GM12874 (cell line): ENCODE data around the gene DRAM1.

ENCODE experiments used
- TF ChIP-seq, protein P1 (sequence below): IDR thresholded peaks from 2 replicates; pipeline ENCODE4 v1.5.1; 2011; ENCODE audit warnings: low read depth, mild to moderate bottlenecking, control low read depth, low read length, moderate library complexity; ENCODE audit not compliant: insufficient read depth

DRAM1 gene

DNA sequence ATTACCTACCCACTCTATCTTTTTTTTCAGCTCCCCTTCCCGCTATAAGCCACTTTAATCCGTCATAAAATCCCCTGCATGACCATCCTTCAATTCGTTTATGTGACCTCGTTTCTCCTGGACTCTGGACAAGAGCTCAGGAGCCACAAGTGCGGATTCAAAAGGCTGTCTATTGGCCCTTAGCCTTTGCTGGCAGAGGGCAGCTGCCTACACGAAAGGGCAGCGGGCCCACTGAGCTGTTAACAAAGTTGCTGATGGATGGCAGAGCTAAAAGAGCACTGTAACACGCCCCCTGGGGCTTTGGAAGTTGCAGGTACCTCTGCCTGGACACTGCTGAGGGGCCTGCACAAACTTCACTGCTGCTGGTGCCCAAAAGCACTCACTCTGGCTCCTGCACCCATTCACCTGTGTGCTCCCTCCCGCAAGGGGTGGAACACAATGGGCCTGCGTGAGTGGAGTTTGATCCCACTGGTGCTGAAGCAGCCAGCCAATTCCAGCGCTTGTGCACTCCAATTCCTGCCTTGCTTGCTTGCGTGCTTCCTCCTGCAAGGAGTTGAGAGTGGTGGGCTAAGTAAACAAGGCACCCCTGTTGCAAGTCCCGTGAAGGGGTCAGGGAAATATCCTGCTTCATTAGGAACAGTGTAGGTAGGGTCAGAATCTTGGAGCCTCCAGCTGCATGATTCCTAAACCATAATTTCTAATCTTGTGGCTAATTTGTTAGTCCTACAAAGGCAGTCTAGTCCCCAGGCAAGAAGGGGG is 10.6 kb upstream of the DRAM1 start:
- TF ChIP-seq, protein P1, sequence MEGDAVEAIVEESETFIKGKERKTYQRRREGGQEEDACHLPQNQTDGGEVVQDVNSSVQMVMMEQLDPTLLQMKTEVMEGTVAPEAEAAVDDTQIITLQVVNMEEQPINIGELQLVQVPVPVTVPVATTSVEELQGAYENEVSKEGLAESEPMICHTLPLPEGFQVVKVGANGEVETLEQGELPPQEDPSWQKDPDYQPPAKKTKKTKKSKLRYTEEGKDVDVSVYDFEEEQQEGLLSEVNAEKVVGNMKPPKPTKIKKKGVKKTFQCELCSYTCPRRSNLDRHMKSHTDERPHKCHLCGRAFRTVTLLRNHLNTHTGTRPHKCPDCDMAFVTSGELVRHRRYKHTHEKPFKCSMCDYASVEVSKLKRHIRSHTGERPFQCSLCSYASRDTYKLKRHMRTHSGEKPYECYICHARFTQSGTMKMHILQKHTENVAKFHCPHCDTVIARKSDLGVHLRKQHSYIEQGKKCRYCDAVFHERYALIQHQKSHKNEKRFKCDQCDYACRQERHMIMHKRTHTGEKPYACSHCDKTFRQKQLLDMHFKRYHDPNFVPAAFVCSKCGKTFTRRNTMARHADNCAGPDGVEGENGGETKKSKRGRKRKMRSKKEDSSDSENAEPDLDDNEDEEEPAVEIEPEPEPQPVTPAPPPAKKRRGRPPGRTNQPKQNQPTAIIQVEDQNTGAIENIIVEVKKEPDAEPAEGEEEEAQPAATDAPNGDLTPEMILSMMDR: no peak

DNA sequence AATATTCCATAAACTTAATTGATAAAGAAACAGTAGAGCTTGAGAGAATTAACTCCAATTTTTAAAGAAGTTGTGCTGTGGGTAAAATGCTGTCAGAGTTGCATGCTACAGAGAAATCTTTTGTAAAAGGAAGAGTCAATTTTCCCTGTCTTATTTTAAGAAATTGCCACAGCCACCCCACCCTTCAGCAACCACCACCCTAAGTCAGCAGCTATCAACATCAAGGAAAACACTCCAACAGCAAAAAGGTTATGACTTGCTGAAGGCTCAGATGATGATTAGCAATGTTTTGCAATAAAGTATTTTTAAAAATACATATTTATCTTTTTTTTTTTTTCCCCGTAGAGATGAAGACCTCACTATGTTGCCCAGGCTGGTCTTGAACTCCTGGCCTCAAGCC is 6.5 kb upstream of the DRAM1 start:
- TF ChIP-seq, protein P1: no peak

DNA sequence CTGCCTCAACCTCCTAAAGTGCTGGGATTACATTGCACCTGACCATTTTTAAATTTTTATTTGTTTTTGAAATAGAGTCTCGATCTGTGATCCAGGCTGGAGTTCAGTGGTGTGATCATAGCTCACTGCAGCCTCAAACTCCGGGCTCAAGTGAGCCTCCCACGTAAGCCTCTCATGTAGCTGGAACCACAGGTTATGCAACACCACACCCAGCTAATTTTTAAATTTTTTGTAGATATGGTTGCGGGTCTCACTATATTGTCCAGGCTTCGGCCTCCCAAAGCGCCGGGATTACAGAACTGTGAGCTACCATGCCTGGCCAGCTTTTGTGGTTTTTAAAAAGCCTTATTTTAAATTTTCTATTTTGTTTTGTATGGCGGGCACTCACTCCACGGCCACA is 2.2 kb upstream of the DRAM1 start:
- TF ChIP-seq, protein P1: no peak

DNA sequence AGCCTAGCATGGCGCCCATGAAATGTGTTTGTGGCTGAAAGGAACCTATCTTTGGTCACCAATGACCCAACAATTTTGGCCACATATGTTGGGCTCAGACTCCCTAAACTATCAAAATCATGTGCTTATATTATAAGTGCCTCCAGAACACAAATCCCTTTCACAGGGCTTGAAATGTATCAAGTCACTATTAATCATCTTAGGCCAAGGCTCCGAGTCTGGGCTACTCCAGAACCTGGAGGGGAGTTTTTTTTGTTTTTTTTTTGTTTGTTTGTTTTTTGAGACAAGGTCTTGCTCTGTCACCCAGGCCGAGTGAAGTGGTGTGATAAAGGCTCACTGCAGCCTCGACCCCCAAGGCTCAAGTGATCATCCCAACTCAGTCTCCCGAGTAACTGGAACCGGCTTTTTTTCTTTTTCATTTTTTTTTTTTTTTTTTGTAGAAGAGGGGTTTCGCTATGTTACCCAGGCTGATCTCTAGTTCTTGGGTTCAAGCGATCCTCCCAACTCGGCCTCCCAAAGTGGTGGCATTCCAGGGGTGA is 989 bp upstream of the DRAM1 start:
- TF ChIP-seq, protein P1: no peak

DNA sequence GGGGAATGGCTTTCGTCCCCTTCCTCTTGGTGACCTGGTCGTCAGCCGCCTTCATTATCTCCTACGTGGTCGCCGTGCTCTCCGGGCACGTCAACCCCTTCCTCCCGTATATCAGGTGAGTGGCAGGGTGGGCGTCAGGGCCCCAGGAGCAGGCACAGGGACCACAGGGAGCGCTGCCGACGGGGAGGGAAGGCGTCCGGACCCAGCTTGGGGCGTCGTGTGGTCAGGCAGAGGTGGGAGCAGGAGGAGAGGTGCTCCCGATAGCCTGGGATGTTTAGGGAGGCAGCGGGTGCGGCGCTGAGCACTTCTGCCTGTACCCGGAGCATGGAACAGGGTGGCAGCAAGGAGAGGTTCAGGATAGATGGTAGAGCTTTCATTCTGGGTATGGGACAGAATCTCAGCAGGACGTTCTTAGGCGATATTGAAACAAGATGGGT is 444 bp downstream of the DRAM1 start:
- TF ChIP-seq, protein P1: no peak

DNA sequence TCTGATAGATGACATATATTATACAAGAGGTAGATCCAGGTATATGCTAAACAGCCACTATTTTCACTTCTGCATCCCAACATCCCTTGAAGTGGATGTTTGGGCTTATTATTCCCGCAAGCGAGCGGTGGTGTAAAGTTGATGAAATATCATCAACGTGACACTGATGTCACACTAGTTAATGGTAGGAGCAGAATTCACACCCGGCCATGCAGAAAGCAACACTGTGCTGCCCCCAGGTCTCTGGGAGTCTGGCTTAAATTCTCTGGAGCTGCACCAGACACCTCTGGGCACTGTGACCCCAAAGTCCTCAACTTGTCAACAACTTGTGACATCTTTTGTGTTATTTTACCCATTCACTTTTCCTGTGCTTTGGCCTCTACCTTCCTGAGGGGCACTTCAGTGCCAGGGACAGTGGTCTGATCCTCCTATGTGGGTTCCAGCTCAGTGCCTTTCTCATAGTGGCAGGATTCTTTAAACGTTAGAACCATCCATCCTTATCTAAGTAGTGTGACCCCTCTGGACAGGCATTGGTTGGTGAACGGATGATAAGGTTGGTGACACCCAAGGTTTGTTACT is 952 bp downstream of the DRAM1 start:
- TF ChIP-seq, protein P1: no peak

DNA sequence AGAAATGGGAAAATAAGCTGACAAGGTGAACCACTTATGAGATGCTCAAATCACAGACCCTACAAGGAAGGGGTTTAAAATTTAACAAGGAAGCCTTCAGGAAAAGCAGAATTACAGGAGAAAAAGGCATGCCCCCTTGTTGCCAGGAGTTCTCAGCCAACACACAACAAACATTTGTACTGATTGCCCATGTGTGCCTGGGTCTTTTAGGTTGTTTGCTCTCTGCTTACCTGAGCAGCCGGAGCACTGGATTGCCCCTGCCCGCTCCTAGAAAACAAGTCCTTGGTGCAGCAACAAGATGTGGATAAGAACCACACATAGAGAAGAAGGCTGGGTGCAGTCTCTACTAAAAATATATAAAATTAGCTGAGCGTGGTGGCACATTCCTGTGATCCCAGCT is 3.4 kb downstream of the DRAM1 start:
- TF ChIP-seq, protein P1: no peak
